Measurements from ENCODE around the gene KIAA0319L. TPM values are rescaled to one million over a fixed set of nuclear protein-coding genes. Genes with fewer than 3 reads are reported as not detected.

Gene KIAA0319L
- total and polyA plus RNA-seq, 2 donors: 15.3 to 25.6 TPM

DNA sequence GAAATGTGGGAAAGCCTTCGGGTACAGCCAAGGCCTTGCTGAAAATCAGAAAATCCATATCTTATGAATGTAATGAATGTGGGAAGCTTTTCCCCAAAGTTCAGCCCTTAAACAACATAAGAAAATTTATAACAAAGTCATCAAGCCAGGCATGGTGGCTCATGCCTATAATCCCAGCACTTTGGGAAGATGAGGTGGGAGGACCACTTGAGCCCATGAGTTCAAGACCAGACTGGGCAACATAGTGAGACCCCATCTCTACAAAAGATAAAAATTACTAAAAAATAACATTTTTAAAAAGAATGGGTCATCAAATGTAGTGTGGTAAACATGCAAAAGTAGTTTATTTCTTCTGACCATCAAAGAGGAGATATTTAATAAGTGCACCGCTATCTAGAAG, 45.9 kb downstream of the KIAA0319L start:
- no peak overlapping the region for H3K27ac ChIP-seq (ENCODE audit: low read depth in 1 of 2, low read length in 1 of 2)
- no peaks in the 10 kb centered on the region for H3K27me3 ChIP-seq (ENCODE audit: control insufficient read depth in 2 of 2, insufficient read depth in 1 of 2, low read length in 1 of 2)
- H3K36me3 ChIP-seq (ENCODE audit: control insufficient read depth in 2 of 2, insufficient read depth in 2 of 2, low read length in 1 of 2): peaks cover 0 to 2% of the 10 kb centered on the region in 2 donors
- peaks cover 14 to 16% of the 10 kb centered on the region in 2 donors for H3K4me1 ChIP-seq (ENCODE audit: control insufficient read depth in 2 of 2, insufficient read depth in 2 of 2, low read length in 2 of 2)
- H3K9me3 ChIP-seq (ENCODE audit: control insufficient read depth in 2 of 2, insufficient read depth in 1 of 2, low read length in 1 of 2): no peaks in the 10 kb centered on the region
- H3K4me3 ChIP-seq (ENCODE audit: low read length in 2 of 2): no peak overlapping the region
- DNase-seq (ENCODE audit: low read depth in 6 of 9, low spot score in 9 of 9): no peak
- WGBS: 97% methylated on average over 2 of the region's 2 CpGs

DNA sequence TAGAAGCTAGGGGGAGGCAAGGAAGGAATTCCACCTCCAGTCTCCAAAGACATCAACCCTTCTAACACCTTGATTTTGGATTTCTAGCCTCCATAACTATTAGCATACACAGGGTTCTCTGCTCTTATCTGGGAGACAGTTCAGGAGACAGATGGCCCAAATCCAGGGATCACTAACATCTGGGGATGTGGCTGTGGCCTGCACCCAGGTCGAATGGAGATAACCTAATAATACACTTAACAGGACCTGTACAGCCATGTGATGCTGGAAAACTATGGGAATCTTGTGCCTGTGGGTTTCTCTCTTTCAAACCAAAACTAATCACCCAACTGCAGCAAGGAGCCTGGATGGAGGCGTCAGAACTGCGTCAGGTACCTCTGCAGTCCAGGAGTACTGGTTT, 47.6 kb downstream of the KIAA0319L start:
- H3K27me3 ChIP-seq (ENCODE audit: control insufficient read depth in 2 of 2, insufficient read depth in 1 of 2, low read length in 1 of 2): no peaks in the 10 kb centered on the region
- DNase-seq (ENCODE audit: low read depth in 6 of 9, low spot score in 9 of 9): no peak
- 97% methylated on average over 3 of the region's 3 CpGs for WGBS
- peaks cover 0 to 2% of the 10 kb centered on the region in 2 donors for H3K36me3 ChIP-seq (ENCODE audit: control insufficient read depth in 2 of 2, insufficient read depth in 2 of 2, low read length in 1 of 2)
- H3K27ac ChIP-seq (ENCODE audit: low read depth in 1 of 2, low read length in 1 of 2): no peak overlapping the region
- no peak overlapping the region for H3K4me3 ChIP-seq (ENCODE audit: low read length in 2 of 2)
- peaks cover 22 to 27% of the 10 kb centered on the region in 2 donors for H3K4me1 ChIP-seq (ENCODE audit: control insufficient read depth in 2 of 2, insufficient read depth in 2 of 2, low read length in 2 of 2)
- H3K9me3 ChIP-seq (ENCODE audit: control insufficient read depth in 2 of 2, insufficient read depth in 1 of 2, low read length in 1 of 2): no peaks in the 10 kb centered on the region

DNA sequence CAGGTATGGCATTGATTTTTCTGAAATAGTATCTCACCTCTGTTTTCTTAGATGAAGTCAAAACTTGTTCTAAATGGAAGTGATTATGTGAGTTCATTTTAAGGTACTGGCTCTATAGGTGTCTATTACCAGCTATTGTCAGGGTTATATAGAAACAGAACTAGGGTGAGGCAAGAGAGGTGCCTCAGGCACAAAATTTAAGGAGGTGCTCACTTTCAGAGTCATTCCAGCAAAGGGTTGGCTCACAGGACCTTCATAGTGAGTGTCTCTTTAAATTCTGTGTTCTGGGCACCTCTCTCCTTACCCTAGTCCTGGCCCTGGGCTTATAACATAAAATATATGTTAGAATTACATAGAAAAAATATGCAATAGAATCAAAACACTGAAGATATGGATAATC, 49.3 kb downstream of the KIAA0319L start:
- H3K4me1 ChIP-seq (ENCODE audit: control insufficient read depth in 2 of 2, insufficient read depth in 2 of 2, low read length in 2 of 2): peaks cover 22 to 27% of the 10 kb centered on the region in 2 donors
- no peak for DNase-seq (ENCODE audit: low read depth in 6 of 9, low spot score in 9 of 9)
- no peaks in the 10 kb centered on the region for H3K9me3 ChIP-seq (ENCODE audit: control insufficient read depth in 2 of 2, insufficient read depth in 1 of 2, low read length in 1 of 2)
- H3K4me3 ChIP-seq (ENCODE audit: low read length in 2 of 2): no peak overlapping the region
- H3K36me3 ChIP-seq (ENCODE audit: control insufficient read depth in 2 of 2, insufficient read depth in 2 of 2, low read length in 1 of 2): no peaks in the 10 kb centered on the region
- peak overlapping the region in 1 of 2 donors; percentile 13 for H3K27ac ChIP-seq (ENCODE audit: low read depth in 1 of 2, low read length in 1 of 2)
- no peaks in the 10 kb centered on the region for H3K27me3 ChIP-seq (ENCODE audit: control insufficient read depth in 2 of 2, insufficient read depth in 1 of 2, low read length in 1 of 2)

DNA sequence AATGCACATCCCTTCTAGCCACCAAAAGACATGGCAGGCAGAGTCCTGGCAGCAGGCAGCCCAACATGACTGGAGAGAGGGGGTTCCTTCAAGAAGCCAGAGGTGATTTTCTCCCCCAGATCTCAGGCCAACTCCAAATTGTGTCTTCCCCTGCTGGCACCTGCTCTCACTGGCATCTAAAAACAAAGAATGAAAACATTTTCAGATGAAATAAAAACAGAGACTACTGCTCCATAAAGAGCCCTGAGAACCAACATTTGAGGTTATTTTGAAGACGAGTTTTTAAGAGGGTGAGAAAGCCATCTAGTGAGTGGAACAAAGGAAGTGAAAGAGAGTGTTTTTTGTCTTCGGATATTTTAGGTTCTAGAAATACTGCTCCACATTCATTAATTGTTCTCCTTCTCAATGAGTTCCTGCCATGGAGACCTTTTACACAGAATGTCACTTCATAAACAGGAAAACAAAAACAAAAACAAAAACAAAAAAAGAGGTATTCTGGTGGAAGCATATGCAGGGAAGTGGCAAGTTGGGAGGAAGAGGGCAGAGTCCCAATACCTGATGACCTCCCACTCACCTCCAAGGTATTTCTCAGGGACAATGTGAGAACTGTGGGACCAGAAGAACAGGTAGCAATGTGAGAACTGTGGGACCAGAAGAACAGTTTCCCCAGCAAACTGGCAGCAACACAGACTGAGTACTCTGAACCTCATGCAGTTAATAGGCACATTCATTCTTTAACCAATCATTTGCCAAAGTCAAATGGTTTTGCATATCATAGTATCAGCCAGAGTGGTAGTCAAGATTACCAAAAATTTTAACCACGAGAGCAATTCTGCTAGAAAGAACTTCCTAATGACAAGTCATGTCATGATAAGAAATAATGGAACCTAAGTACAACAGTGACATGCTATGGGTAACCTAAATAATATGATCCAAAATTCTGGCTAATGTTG, 50.0 kb downstream of the KIAA0319L start:
- Histone ChIP-seq H3K36me3 (ENCODE audit: control insufficient read depth in 2 of 2, insufficient read depth in 2 of 2, low read length in 1 of 2) (no peaks in the 10 kb centered on the region), H3K27ac (ENCODE audit: low read depth in 1 of 2, low read length in 1 of 2) (peak overlapping the region; percentile 88 to 93), H3K9me3 (ENCODE audit: control insufficient read depth in 2 of 2, insufficient read depth in 1 of 2, low read length in 1 of 2) (no peaks in the 10 kb centered on the region), H3K4me3 (ENCODE audit: low read length in 2 of 2) (no peak overlapping the region), H3K4me1 (ENCODE audit: control insufficient read depth in 2 of 2, insufficient read depth in 2 of 2, low read length in 2 of 2) (peaks cover 22 to 27% of the 10 kb centered on the region in 2 donors), H3K27me3 (ENCODE audit: control insufficient read depth in 2 of 2, insufficient read depth in 1 of 2, low read length in 1 of 2) (no peaks in the 10 kb centered on the region)
- 28% methylated on average over 3 of the region's 3 CpGs for WGBS
- peak in 8 of 9 donors; percentile 23 to 73 (median 39) for DNase-seq (ENCODE audit: low read depth in 6 of 9, low spot score in 9 of 9)

DNA sequence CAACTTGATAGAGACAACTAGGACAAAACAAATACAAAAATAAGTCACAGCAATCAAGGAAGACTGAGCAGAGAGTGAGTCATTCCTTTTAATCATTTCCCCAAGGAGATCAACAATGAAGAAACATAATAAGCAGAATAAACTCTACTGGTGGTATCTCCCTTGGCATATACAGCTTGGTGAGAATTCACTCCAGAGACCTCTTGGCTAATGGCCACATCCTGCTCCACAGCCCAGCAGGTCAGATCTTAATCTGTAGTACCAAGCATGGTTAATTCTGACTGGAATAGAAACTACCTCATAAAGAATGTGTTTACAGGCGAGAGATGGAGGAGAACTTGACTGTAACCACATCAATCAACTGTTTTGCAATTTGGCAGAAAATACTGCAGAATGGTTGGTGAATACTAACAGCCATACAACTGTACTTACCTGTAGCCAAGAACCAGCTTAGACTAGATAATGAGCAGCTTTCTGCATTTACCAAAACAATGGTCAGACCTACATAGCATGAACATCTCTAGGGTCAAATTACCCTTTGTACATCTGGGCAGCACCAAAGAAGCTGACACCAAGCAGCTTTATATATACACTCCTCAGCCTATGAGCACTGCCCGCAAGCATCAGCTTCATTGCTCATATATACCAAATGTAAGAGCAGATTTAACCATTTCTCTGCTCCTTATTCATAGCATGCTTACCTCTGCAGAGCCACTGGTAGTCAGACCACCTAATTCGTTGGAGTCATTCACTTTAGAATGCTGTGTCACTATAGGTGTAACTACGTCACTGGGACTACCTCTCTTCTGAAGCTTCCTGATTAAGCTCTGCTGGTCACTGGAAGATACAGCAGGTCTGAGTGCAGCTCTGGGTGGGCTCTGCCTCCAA, 51.0 kb downstream of the KIAA0319L start:
- WGBS: 46% methylated on average over 4 of the region's 4 CpGs
- Histone ChIP-seq H3K36me3 (ENCODE audit: control insufficient read depth in 2 of 2, insufficient read depth in 2 of 2, low read length in 1 of 2) (no peaks in the 10 kb centered on the region), H3K4me1 (ENCODE audit: control insufficient read depth in 2 of 2, insufficient read depth in 2 of 2, low read length in 2 of 2) (peaks cover 22 to 27% of the 10 kb centered on the region in 2 donors), H3K4me3 (ENCODE audit: low read length in 2 of 2) (peak overlapping the region in 1 of 2 donors; percentile 4), H3K27me3 (ENCODE audit: control insufficient read depth in 2 of 2, insufficient read depth in 1 of 2, low read length in 1 of 2) (no peaks in the 10 kb centered on the region), H3K27ac (ENCODE audit: low read depth in 1 of 2, low read length in 1 of 2) (peak overlapping the region; percentile 88 to 93), H3K9me3 (ENCODE audit: control insufficient read depth in 2 of 2, insufficient read depth in 1 of 2, low read length in 1 of 2) (no peaks in the 10 kb centered on the region)
- DNase-seq (ENCODE audit: low read depth in 6 of 9, low spot score in 9 of 9): peak; percentile 36 to 80 (median 56)

DNA sequence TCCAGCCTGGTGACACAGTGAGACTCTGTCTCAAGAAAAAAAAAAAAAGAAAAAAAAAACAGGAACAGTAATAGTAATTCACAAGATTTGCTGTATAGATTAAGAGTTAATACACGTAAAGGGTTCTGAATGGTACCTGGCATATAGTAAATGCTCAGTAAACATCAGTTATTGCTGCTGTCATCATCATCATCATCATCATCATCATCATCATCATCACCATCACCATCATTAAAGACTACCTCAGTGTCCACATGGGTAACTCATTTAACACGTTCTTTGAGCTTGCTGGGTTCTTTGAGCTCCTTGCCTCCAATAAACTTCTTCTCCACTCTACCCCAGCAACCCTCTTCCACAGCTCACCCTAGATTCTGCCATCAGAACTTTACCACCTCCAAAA, 55.0 kb downstream of the KIAA0319L start:
- H3K36me3 ChIP-seq (ENCODE audit: control insufficient read depth in 2 of 2, insufficient read depth in 2 of 2, low read length in 1 of 2): peaks cover 2 to 3% of the 10 kb centered on the region in 2 donors
- no peak overlapping the region for H3K27ac ChIP-seq (ENCODE audit: low read depth in 1 of 2, low read length in 1 of 2)
- H3K27me3 ChIP-seq (ENCODE audit: control insufficient read depth in 2 of 2, insufficient read depth in 1 of 2, low read length in 1 of 2): no peaks in the 10 kb centered on the region
- H3K4me1 ChIP-seq (ENCODE audit: control insufficient read depth in 2 of 2, insufficient read depth in 2 of 2, low read length in 2 of 2): peaks cover 16 to 18% of the 10 kb centered on the region in 2 donors
- no peaks in the 10 kb centered on the region for H3K9me3 ChIP-seq (ENCODE audit: control insufficient read depth in 2 of 2, insufficient read depth in 1 of 2, low read length in 1 of 2)
- no peak overlapping the region for H3K4me3 ChIP-seq (ENCODE audit: low read length in 2 of 2)
- WGBS: 96% methylated on average over 2 of the region's 2 CpGs
- no peak for DNase-seq (ENCODE audit: low read depth in 6 of 9, low spot score in 9 of 9)

DNA sequence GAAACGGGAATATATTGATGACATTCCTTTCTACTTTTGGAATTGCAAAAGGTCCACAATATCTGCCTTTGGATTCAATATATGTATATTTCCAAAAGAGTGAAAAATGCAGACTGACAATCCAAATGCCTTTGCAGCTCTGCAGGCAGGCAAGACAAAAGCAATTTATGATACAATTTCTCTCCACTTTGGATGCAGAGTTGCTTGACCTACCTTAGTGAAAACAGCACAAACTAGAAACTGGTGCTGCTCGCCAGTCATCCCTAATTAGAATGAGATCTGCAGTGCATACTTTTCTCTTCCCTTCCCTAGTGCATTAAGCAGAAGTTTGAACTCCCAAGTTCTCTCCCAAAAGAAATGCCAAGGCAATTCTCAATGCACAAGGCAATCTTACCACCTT, 56.8 kb downstream of the KIAA0319L start:
- H3K36me3 ChIP-seq (ENCODE audit: control insufficient read depth in 2 of 2, insufficient read depth in 2 of 2, low read length in 1 of 2): peaks cover 2 to 3% of the 10 kb centered on the region in 2 donors
- H3K9me3 ChIP-seq (ENCODE audit: control insufficient read depth in 2 of 2, insufficient read depth in 1 of 2, low read length in 1 of 2): no peaks in the 10 kb centered on the region
- H3K27me3 ChIP-seq (ENCODE audit: control insufficient read depth in 2 of 2, insufficient read depth in 1 of 2, low read length in 1 of 2): no peaks in the 10 kb centered on the region
- H3K4me3 ChIP-seq (ENCODE audit: low read length in 2 of 2): no peak overlapping the region
- H3K4me1 ChIP-seq (ENCODE audit: control insufficient read depth in 2 of 2, insufficient read depth in 2 of 2, low read length in 2 of 2): peaks cover 0 to 3% of the 10 kb centered on the region in 2 donors
- 97% methylated on average over 2 of the region's 2 CpGs for WGBS
- no peak for DNase-seq (ENCODE audit: low read depth in 6 of 9, low spot score in 9 of 9)
- H3K27ac ChIP-seq (ENCODE audit: low read depth in 1 of 2, low read length in 1 of 2): no peak overlapping the region

DNA sequence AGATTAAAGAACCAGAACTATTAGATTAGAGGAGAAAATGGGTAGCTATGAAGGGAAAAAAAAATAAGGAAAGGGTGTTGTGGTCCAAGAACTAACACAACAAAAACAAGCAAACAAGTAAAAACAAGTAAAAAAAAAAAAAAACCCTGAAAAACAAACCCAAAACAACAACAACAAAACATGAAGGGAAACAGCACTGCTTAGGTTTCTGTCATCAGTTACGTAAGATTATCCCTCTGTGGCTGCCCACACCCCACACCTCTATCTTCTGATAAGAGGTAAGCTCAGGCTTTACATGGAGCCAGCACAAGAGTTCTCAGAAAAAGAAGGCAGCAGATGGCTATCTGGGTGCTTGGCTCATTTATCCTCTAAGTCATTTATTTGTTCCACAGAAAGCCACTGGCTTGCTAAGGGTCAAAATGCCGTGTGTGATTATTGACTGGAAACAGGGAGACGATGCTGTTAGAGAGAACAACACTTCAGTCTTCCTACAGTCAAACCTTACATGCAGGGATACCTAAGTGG, 57.5 kb downstream of the KIAA0319L start:
- 77% methylated on average over 3 of the region's 3 CpGs for WGBS
- H3K27me3 ChIP-seq (ENCODE audit: control insufficient read depth in 2 of 2, insufficient read depth in 1 of 2, low read length in 1 of 2): no peaks in the 10 kb centered on the region
- H3K4me1 ChIP-seq (ENCODE audit: control insufficient read depth in 2 of 2, insufficient read depth in 2 of 2, low read length in 2 of 2): no peaks in the 10 kb centered on the region
- peak in 1 of 9 donors; percentile 14 for DNase-seq (ENCODE audit: low read depth in 6 of 9, low spot score in 9 of 9)
- H3K36me3 ChIP-seq (ENCODE audit: control insufficient read depth in 2 of 2, insufficient read depth in 2 of 2, low read length in 1 of 2): peaks cover 2 to 3% of the 10 kb centered on the region in 2 donors
- no peak overlapping the region for H3K27ac ChIP-seq (ENCODE audit: low read depth in 1 of 2, low read length in 1 of 2)
- H3K4me3 ChIP-seq (ENCODE audit: low read length in 2 of 2): no peak overlapping the region
- no peaks in the 10 kb centered on the region for H3K9me3 ChIP-seq (ENCODE audit: control insufficient read depth in 2 of 2, insufficient read depth in 1 of 2, low read length in 1 of 2)
